ENCODE measurements around the gene SLC13A5.

- TF ChIP-seq SMC3 (IDR thresholded peaks at IDR 0.05; ENCODE audit: borderline replicate concordance, low read length) (no peak), CTCF (IDR thresholded peaks at IDR 0.05 in 2 of 3, conservative IDR thresholded peaks at IDR 0.05 in 1 of 3; ENCODE audit: control insufficient read depth in 2 of 3, extremely low read depth in 1 of 3, insufficient read depth in 1 of 3, low read depth in 3 of 3, low read length in 3 of 3) (no peak), SP1 (IDR thresholded peaks at IDR 0.05; ENCODE audit: low read depth, low read length) (no peak), HCFC1 (IDR thresholded peaks at IDR 0.05; ENCODE audit: low read length) (no peak), CEBPB (IDR thresholded peaks at IDR 0.05; ENCODE audit: borderline replicate concordance in 1 of 2, low read depth in 2 of 2, low read length in 2 of 2) (no peak), EED (IDR thresholded peaks at IDR 0.05; ENCODE audit: low read depth) (no peak), RFX5 (IDR thresholded peaks at IDR 0.05; ENCODE audit: low read depth, low read length) (no peak), EP300 (IDR thresholded peaks at IDR 0.05; ENCODE audit: borderline replicate concordance in 1 of 2, control insufficient read depth in 1 of 2, low read depth in 2 of 2, low read length in 2 of 2) (no peak), TBL1XR1 (IDR thresholded peaks at IDR 0.05; ENCODE audit: low read depth, low read length) (no peak), RAD21 (IDR thresholded peaks at IDR 0.05; ENCODE audit: insufficient read depth, low read depth, low read length) (no peak)
Observed at GRCh38 chr17:6708357-6708961, 4.7 kb downstream of the SLC13A5 start.
